Urinary bladder (tissue), 4 donors: Measurements from ENCODE around the gene LCNL1. TPM values are rescaled to one million over a fixed set of nuclear protein-coding genes. Genes with fewer than 3 reads are reported as not detected.

Experiments used
- DNase-seq: peaks from one replicate; pipeline ENCODE4 v3.0.0-alpha.2; 2015; ENCODE audit errors: extremely low spot score
- H3K27ac ChIP-seq: one replicate; pipeline ENCODE4 v1.5.1; 2013; ENCODE audit warnings: low read depth, mild to moderate bottlenecking, moderate library complexity
- H3K36me3 ChIP-seq: one replicate; pipeline ENCODE4 v1.6.1; 2013; ENCODE audit warnings: mild to moderate bottlenecking, moderate library complexity; ENCODE audit not compliant: insufficient read depth
- H3K4me1 ChIP-seq: one replicate; pipeline ENCODE4 v1.6.1; 2013; ENCODE audit warnings: mild to moderate bottlenecking, moderate library complexity; ENCODE audit not compliant: insufficient read depth
- H3K4me3 ChIP-seq: one replicate; pipeline ENCODE4 v1.5.1; 2013; ENCODE audit warnings: low read depth, low read length
- WGBS: extraction: QIAGEN DNeasy Blood & Tissue Kit; methylation state at CpG from one replicate; pipeline ENCODE4 v1.1.7; 2013; 5-methylcytosine and 5-hydroxymethylcytosine counted together
- polyA plus RNA-seq: library from polyadenylated mRNA; stranded (reverse); fragments of 200-250 nt; gene quantifications from one replicate; pipeline ENCODE4 v1.2.3, GENCODE V29; 2013
- total RNA-seq: library from RNA; depleted of rRNA; stranded (reverse); fragments of >200 nt; gene quantifications from one replicate; pipeline ENCODE4 v1.2.3, GENCODE V29; 2014
- donor health status: healthy with polysubstance abuse.
- donor health status: healthy.

LCNL1 gene
- total and polyA plus RNA-seq, 2 donors, result 0.11 to 0.30 TPM

- H3K36me3 ChIP-seq, result no peaks in the 10 kb centered on the region
- H3K4me1 ChIP-seq, result no peaks in the 10 kb centered on the region
- no peak overlapping the region for H3K4me3 ChIP-seq
- WGBS, result 86% methylated on average over 28 of the region's 28 CpGs
- H3K27ac ChIP-seq, result no peak overlapping the region
- no peak for DNase-seq
Observed at GRCh38 chr9:136958898-136959850, 23.6 kb upstream of the LCNL1 start.

GRCh38 chr9:136960212-136960937 lies 22.4 kb upstream of the LCNL1 start:
- Histone ChIP-seq H3K4me1 (no peaks in the 10 kb centered on the region), H3K36me3 (no peaks in the 10 kb centered on the region), H3K4me3 (no peak overlapping the region), H3K27ac (no peak overlapping the region)
- 79% methylated on average over 19 of the region's 19 CpGs for WGBS
- no peak for DNase-seq

- H3K27ac ChIP-seq, result no peak overlapping the region
- WGBS, result 86% methylated on average over 15 of the region's 15 CpGs
- DNase-seq, result no peak
- H3K36me3 ChIP-seq, result no peaks in the 10 kb centered on the region
- H3K4me1 ChIP-seq, result no peaks in the 10 kb centered on the region
- no peak overlapping the region for H3K4me3 ChIP-seq
Observed at GRCh38 chr9:136960938-136961275, 21.9 kb upstream of the LCNL1 start.

- H3K4me1 ChIP-seq, result no peaks in the 10 kb centered on the region
- 68% methylated on average over 23 of the region's 23 CpGs for WGBS
- no peak overlapping the region for H3K4me3 ChIP-seq
- no peaks in the 10 kb centered on the region for H3K36me3 ChIP-seq
- no peak overlapping the region for H3K27ac ChIP-seq
- no peak for DNase-seq
Observed at GRCh38 chr9:136961279-136962065, 21.3 kb upstream of the LCNL1 start.

GRCh38 chr9:136962163-136962562 lies 20.6 kb upstream of the LCNL1 start:
- no peaks in the 10 kb centered on the region for H3K36me3 ChIP-seq
- no peak overlapping the region for H3K4me3 ChIP-seq
- H3K4me1 ChIP-seq, result no peaks in the 10 kb centered on the region
- WGBS, result 94% methylated on average over 9 of the region's 9 CpGs
- H3K27ac ChIP-seq, result no peak overlapping the region
- DNase-seq, result no peak

GRCh38 chr9:136962701-136963248 lies 20.0 kb upstream of the LCNL1 start:
- Histone ChIP-seq H3K27ac (no peak overlapping the region), H3K4me3 (no peak overlapping the region), H3K4me1 (no peaks in the 10 kb centered on the region), H3K36me3 (no peaks in the 10 kb centered on the region)
- WGBS, result 84% methylated on average over 11 of the region's 11 CpGs
- no peak for DNase-seq

GRCh38 chr9:136963341-136963740 lies 19.5 kb upstream of the LCNL1 start:
- DNase-seq, result no peak
- Histone ChIP-seq H3K36me3 (no peaks in the 10 kb centered on the region), H3K4me1 (no peaks in the 10 kb centered on the region), H3K4me3 (no peak overlapping the region), H3K27ac (no peak overlapping the region)
- 84% methylated on average over 15 of the region's 15 CpGs for WGBS

GRCh38 chr9:136963751-136964150 lies 19.0 kb upstream of the LCNL1 start:
- no peaks in the 10 kb centered on the region for H3K4me1 ChIP-seq
- H3K36me3 ChIP-seq, result no peaks in the 10 kb centered on the region
- WGBS, result 82% methylated on average over 12 of the region's 12 CpGs
- no peak overlapping the region for H3K4me3 ChIP-seq
- DNase-seq, result no peak
- H3K27ac ChIP-seq, result no peak overlapping the region

- Histone ChIP-seq H3K4me3 (no peak overlapping the region), H3K27ac (no peak overlapping the region), H3K4me1 (no peaks in the 10 kb centered on the region), H3K36me3 (no peaks in the 10 kb centered on the region)
- WGBS, result 65% methylated on average over 22 of the region's 22 CpGs
- DNase-seq, result no peak
Observed at GRCh38 chr9:136964171-136964689, 18.6 kb upstream of the LCNL1 start.

- Histone ChIP-seq H3K27ac (no peak overlapping the region), H3K36me3 (no peaks in the 10 kb centered on the region), H3K4me1 (no peaks in the 10 kb centered on the region), H3K4me3 (no peak overlapping the region)
- 84% methylated on average over 26 of the region's 26 CpGs for WGBS
- no peak for DNase-seq
Observed at GRCh38 chr9:136964833-136965422, 17.9 kb upstream of the LCNL1 start.

GRCh38 chr9:136965771-136966484 lies 16.9 kb upstream of the LCNL1 start:
- Histone ChIP-seq H3K4me3 (no peak overlapping the region), H3K4me1 (no peaks in the 10 kb centered on the region), H3K27ac (no peak overlapping the region), H3K36me3 (no peaks in the 10 kb centered on the region)
- no peak for DNase-seq
- 26% methylated on average over 23 of the region's 23 CpGs for WGBS

GRCh38 chr9:136968333-136969127 lies 14.3 kb upstream of the LCNL1 start:
- Histone ChIP-seq H3K4me3 (no peak overlapping the region), H3K36me3 (no peaks in the 10 kb centered on the region), H3K4me1 (no peaks in the 10 kb centered on the region), H3K27ac (no peak overlapping the region)
- WGBS, result 77% methylated on average over 17 of the region's 17 CpGs
- DNase-seq, result no peak
